GM23248 (cell line): ENCODE data around the gene SF3B5. TPM values are rescaled to one million over a fixed set of nuclear protein-coding genes. Genes with fewer than 3 reads are reported as not detected.
"Not testable (repeated sequence)": the region's sequence is repeated elsewhere in the genome, so short reads cannot be mapped to it uniquely, and the experiment has no call there.

Experiments used
- DNase-seq: peaks from one replicate; pipeline ENCODE4 v3.0.0-alpha.2; 2015
- H2AFZ ChIP-seq: fragments of 200-600 bp; sonication (generic); 2 replicates; pipeline ENCODE4 v1.6.1; 2016; ENCODE audit warnings: antibody characterized with exemption
- H3F3A ChIP-seq: fragments of 200-600 bp; sonication (generic); 2 replicates; pipeline ENCODE4 v1.6.1; 2016; ENCODE audit warnings: mild to moderate bottlenecking, antibody characterized with exemption, mixed run types; ENCODE audit not compliant: insufficient read depth
- H3K27ac ChIP-seq: fragments of 200-600 bp; sonication (generic); 2 replicates; pipeline ENCODE4 v1.5.1; 2016; ENCODE audit warnings: mild to moderate bottlenecking
- H3K27me3 ChIP-seq: fragments of 200-600 bp; sonication (generic); replicated peaks from 2 replicates; pipeline ENCODE4 v1.6.1; 2016; ENCODE audit warnings: mild to moderate bottlenecking; ENCODE audit not compliant: insufficient read depth
- H3K36me3 ChIP-seq: fragments of 200-600 bp; sonication (generic); 2 replicates; pipeline ENCODE4 v1.6.1; 2016; ENCODE audit warnings: low read depth, mild to moderate bottlenecking
- H3K4me1 ChIP-seq: fragments of 200-600 bp; sonication (generic); 2 replicates; pipeline ENCODE4 v1.6.1; 2016; ENCODE audit warnings: mild to moderate bottlenecking; ENCODE audit not compliant: insufficient read depth
- H3K4me2 ChIP-seq: fragments of 200-600 bp; sonication (generic); one replicate; pipeline ENCODE4 v1.6.1; 2016; ENCODE audit warnings: mild to moderate bottlenecking; ENCODE audit not compliant: unreplicated experiment
- H3K4me3 ChIP-seq: fragments of 200-600 bp; sonication (generic); 2 replicates; pipeline ENCODE4 v1.5.1; 2016; ENCODE audit warnings: mild to moderate bottlenecking
- H3K79me2 ChIP-seq: fragments of 200-600 bp; sonication (generic); 2 replicates; pipeline ENCODE4 v1.6.1; 2016; ENCODE audit warnings: mild to moderate bottlenecking; ENCODE audit not compliant: insufficient read depth
- H3K9ac ChIP-seq: fragments of 200-600 bp; sonication (generic); 2 replicates; pipeline ENCODE4 v1.6.1; 2016; ENCODE audit warnings: mild to moderate bottlenecking
- H3K9me2 ChIP-seq: fragments of 200-600 bp; sonication (generic); 2 replicates; pipeline ENCODE4 v1.6.1; 2016; ENCODE audit warnings: mixed run types, mild to moderate bottlenecking, moderate library complexity; ENCODE audit not compliant: insufficient read depth
- H3K9me3 ChIP-seq: fragments of 200-600 bp; sonication (generic); one replicate; pipeline ENCODE4 v1.6.1; 2017; ENCODE audit warnings: low read depth
- H4K20me1 ChIP-seq: fragments of 200-600 bp; sonication (generic); 2 replicates; pipeline ENCODE4 v1.6.0; 2016; ENCODE audit not compliant: insufficient read depth
- EZH2 ChIP-seq: fragments of 200-600 bp; sonication (generic); IDR thresholded peaks from 2 replicates; pipeline ENCODE4 v1.6.1; 2018; ENCODE audit warnings: antibody characterized with exemption, mild to moderate bottlenecking; ENCODE audit not compliant: insufficient read depth, poor library complexity, severe bottlenecking
- EZH2phosphoT487 ChIP-seq: fragments of 200-600 bp; sonication (generic); IDR thresholded peaks from 2 replicates; pipeline ENCODE4 v1.6.1; 2018; ENCODE audit warnings: antibody characterized with exemption, moderate library complexity, mild to moderate bottlenecking, low read depth; ENCODE audit not compliant: insufficient read depth
- WGBS, 2 experiments: methylation state at CpG; one replicate each; pipeline ENCODE4 v1.1.6; 2015 to 2017; ENCODE audit warnings: low lambda C conversion rate in 2 of 2, low coverage in 1 of 2; ENCODE audit errors: missing lambda C conversion rate in 2 of 2; 5-methylcytosine and 5-hydroxymethylcytosine counted together
- in situ Hi-C: fragments of 300-500 bp; cut with MboI; formaldehyde crosslinking; loops from 2 replicates; pipeline ENCODE4 v1.15.0; 2020
- polyA plus RNA-seq: library from polyadenylated mRNA; unstranded; fragments of >200 nt; fragmentation: Nextera tagmentation; extraction: Ambion mirVana; gene quantifications from 2 replicates; pipeline ENCODE4 v1.2.1, GENCODE V29; 2016
- total RNA-seq: library from RNA; depleted of rRNA; stranded (reverse); fragments of >200 nt; shearing (Covaris generic); gene quantifications from 2 replicates; pipeline ENCODE4 v1.2.3, GENCODE V29; 2014

Gene SF3B5
- total and polyA plus RNA-seq, 2 experiments from 2014 or later = 137 to 197 TPM

DNA sequence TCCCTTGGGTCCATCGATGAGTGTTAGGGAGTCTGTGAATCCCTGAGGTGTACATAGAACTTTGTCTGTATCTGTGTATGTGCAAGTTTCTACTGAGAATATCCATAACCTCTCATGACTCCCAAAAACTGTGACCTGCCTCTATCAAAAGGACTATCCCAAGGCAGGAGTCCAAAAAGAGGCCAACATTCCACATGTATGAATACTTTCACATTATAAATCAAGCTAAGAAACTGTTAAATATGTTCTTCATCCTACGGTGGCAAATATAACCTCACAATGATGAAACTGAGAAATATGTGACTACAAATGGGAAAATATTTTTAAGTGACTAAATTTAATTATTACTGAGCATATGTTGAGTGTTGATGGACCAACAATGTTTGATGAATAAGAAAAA lies 38.8 kb upstream of the SF3B5 start:
- WGBS, 2 experiments = 47 to 55% methylated on average over 2 of the region's 2 CpGs
- H3K4me3 ChIP-seq = no peak overlapping the region
- peak; percentile 52 for DNase-seq

DNA sequence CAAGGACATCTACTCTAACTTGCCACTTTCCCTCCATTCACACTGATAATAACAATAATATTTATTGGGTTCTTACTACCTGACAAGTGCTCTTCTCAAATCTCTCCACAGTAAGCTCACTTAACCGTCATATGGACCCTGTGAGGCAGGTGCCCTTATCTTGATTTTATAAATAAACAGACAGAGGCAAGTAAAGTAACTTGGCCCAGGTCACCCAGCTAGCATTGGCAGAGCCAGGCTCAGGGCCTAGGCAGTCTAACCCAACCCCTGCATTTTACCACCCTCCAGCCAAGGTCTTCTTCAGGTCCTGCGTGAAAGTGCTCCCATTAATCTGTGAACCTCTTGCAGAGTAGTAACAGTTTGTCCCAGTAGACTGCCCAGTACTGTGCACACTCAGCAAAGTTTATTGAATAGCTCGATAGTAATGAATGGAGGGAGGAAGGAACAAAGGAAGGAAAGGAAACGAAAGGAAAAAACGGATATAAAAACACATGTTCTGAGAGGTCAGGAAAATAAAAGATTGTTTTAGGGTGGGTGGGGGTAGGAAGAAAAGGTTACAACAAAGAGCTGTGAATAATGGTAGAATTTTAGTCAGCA lies 38.0 kb upstream of the SF3B5 start:
- no peak overlapping the region for H3K4me3 ChIP-seq
- no peaks in the 10 kb centered on the region for H3K9me2 ChIP-seq
- H3K4me1 ChIP-seq = peaks cover 11% of the 10 kb centered on the region
- H3K27ac ChIP-seq = no peak overlapping the region
- WGBS, 2 experiments = 97% methylated on average over 5 of the region's 5 CpGs
- no peak for TF ChIP-seq EZH2
- peaks cover 12% of the 10 kb centered on the region for H3F3A ChIP-seq
- no peak overlapping the region for H3K9ac ChIP-seq
- H3K27me3 ChIP-seq = no peaks in the 10 kb centered on the region
- no peak overlapping the region for H3K4me2 ChIP-seq
- H3K79me2 ChIP-seq = no peaks in the 10 kb centered on the region
- H3K9me3 ChIP-seq = no peaks in the 10 kb centered on the region
- no peaks in the 10 kb centered on the region for H3K36me3 ChIP-seq
- DNase-seq = no peak
- in situ Hi-C loops = no loop called here
- H2AFZ ChIP-seq = no peak overlapping the region
- no peaks in the 10 kb centered on the region for H4K20me1 ChIP-seq

More for the DNA sequence above, 38.8 kb upstream of the SF3B5 start:
- H3K79me2 ChIP-seq = no peaks in the 10 kb centered on the region
- peaks cover 11% of the 10 kb centered on the region for H3K4me1 ChIP-seq
- H3K36me3 ChIP-seq = no peaks in the 10 kb centered on the region
- in situ Hi-C loops = no loop called here
- no peaks in the 10 kb centered on the region for H3K9me2 ChIP-seq
- no peaks in the 10 kb centered on the region for H4K20me1 ChIP-seq
- H2AFZ ChIP-seq = no peak overlapping the region
- H3F3A ChIP-seq = peaks cover 12% of the 10 kb centered on the region
- H3K27ac ChIP-seq = no peak overlapping the region
- no peaks in the 10 kb centered on the region for H3K27me3 ChIP-seq
- no peak overlapping the region for H3K4me2 ChIP-seq
- no peak for TF ChIP-seq EZH2
- TF ChIP-seq EZH2phosphoT487 = no peak
- no peak overlapping the region for H3K9ac ChIP-seq
- no peaks in the 10 kb centered on the region for H3K9me3 ChIP-seq

DNA sequence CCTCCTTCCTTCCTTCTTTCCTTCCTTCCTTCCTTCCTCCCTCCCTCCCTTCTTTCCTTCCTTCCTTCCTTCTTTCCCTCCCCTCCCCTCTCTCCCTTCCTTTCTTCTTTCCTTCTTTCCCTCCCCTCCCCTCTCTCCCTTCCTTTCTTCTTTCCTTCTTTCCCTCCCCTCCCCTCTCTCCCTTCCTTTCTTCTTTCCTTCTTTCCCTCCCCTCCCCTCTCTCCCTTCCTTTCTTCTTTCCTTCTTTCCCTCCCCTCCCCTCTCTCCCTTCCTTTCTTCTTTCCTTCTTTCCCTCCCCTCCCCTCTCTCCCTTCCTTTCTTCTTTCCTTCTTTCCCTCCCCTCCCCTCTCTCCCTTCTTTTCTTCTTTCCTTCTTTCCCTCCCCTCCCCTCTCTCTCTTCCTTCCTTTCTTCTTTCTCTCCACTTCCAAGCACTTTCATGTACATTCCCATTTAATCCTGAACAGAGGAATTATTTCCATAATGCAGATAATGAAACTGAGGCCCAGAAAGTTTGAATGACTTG lies 36.9 kb upstream of the SF3B5 start:
- H3K36me3 ChIP-seq, DNase-seq, in situ Hi-C loops, H3K9me2 ChIP-seq, H4K20me1 ChIP-seq, H3K27me3 ChIP-seq, H2AFZ ChIP-seq, H3K9me3 ChIP-seq, H3K9ac ChIP-seq, H3K4me2 ChIP-seq, H3K27ac ChIP-seq, H3K4me3 ChIP-seq, H3K79me2 ChIP-seq: not testable (repeated sequence)
- Histone ChIP-seq H3F3A (peaks cover 12% of the 10 kb centered on the region), H3K4me1 (peaks cover 11% of the 10 kb centered on the region)

DNA sequence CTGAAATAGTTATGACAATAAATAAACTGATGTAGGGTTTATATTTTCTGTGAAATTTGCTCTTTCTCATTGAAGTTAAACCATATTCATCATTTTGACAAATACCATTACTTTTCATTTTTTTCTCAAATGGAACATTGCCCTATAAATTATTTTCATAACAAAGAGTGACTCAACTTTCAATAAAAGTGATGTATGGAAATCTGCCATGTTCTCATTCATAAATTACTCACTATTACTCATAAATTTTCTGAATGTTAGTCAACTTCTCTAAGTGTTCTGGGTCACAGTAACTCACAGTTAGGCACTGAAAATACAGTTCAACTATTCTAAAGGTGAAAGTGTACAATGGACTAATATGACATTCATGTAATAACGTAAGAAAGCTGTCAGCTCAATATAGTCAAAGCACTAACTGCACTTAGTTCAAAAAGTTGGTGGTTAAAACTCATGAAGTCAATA lies 35.9 kb upstream of the SF3B5 start:
- in situ Hi-C loops = no loop called here
- Histone ChIP-seq H3K9me3 (no peaks in the 10 kb centered on the region), H3K27ac (no peak overlapping the region), H3K36me3 (no peaks in the 10 kb centered on the region), H3K79me2 (no peaks in the 10 kb centered on the region), H3K9me2 (no peaks in the 10 kb centered on the region), H4K20me1 (no peaks in the 10 kb centered on the region), H3K9ac (no peak overlapping the region), H3K4me1 (peaks cover 11% of the 10 kb centered on the region), H3K4me3 (no peak overlapping the region), H3F3A (peaks cover 12% of the 10 kb centered on the region), H3K4me2 (peak overlapping the region; percentile 41), H3K27me3 (no peaks in the 10 kb centered on the region), H2AFZ (no peak overlapping the region)
- peak; percentile 83 for DNase-seq
- TF ChIP-seq EZH2phosphoT487 = no peak
- no peak for TF ChIP-seq EZH2
- WGBS, 2 experiments = 0% methylated on average over 1 of the region's 1 CpG

DNA sequence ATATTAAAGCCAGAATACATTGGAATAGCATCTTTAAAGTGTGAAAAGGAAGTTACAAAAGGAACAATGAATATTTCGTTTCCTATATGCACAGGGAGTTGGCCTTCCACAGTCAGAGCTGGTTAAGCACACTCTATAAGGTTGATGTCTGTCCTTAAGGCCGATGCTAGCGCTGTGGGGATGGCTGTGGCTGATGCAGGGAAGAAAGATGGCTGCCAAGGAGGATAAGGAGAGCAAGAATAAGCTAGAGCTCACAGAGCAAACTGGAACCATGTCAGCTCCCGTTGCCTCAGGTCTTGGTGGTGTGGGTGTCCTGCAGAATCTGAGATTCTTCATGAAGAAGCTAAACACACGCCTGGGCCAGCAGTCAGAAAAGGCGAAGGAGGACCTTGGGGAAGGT lies 34.1 kb upstream of the SF3B5 start:
- H3K9ac ChIP-seq = no peak overlapping the region
- WGBS, 2 experiments = 86 to 88% methylated on average over 6 of the region's 6 CpGs
- peaks cover 11% of the 10 kb centered on the region for H3K4me1 ChIP-seq
- no peaks in the 10 kb centered on the region for H4K20me1 ChIP-seq
- no peak overlapping the region for H3K4me2 ChIP-seq
- no peak overlapping the region for H2AFZ ChIP-seq
- no peaks in the 10 kb centered on the region for H3K79me2 ChIP-seq
- no peak for TF ChIP-seq EZH2
- TF ChIP-seq EZH2phosphoT487 = no peak
- no peak overlapping the region for H3K4me3 ChIP-seq
- no peaks in the 10 kb centered on the region for H3K27me3 ChIP-seq
- in situ Hi-C loops = no loop called here
- H3K27ac ChIP-seq = no peak overlapping the region
- no peak for DNase-seq
- H3F3A ChIP-seq = peaks cover 12% of the 10 kb centered on the region
- H3K36me3 ChIP-seq = no peaks in the 10 kb centered on the region
- H3K9me2 ChIP-seq = no peaks in the 10 kb centered on the region
- H3K9me3 ChIP-seq = no peaks in the 10 kb centered on the region
